Epithelial cell of esophagus (primary cell): ENCODE data around the gene PMFBP1.
A peak's percentile ranks its signal among the peaks of the same experiment; 100 is the strongest.

Source experiments
- DNase-seq: peaks from one replicate; pipeline ENCODE4 v3.0.0; 2010; ENCODE audit warnings: low read depth
- H3K4me3 ChIP-seq: 2 replicates; pipeline ENCODE4 v1.5.1; 2011; ENCODE audit warnings: mild to moderate bottlenecking, low read length, control low read depth
- CTCF ChIP-seq: IDR thresholded peaks from 2 replicates; pipeline ENCODE4 v1.5.1; 2011; ENCODE audit warnings: low read depth, mild to moderate bottlenecking, low read length, control low read depth, inconsistent platforms; ENCODE audit not compliant: insufficient read depth; ENCODE audit errors: missing control alignments

Gene PMFBP1

GRCh38 chr16:72099377-72099818 lies 72.6 kb downstream of the PMFBP1 start:
- DNase-seq: peak; percentile 73
- no peak overlapping the region for H3K4me3 ChIP-seq
- TF ChIP-seq CTCF: peak; percentile 61

- no peak overlapping the region for H3K4me3 ChIP-seq
- no peak for TF ChIP-seq CTCF
- DNase-seq: no peak
Measured at GRCh38 chr16:72098936-72099335, 73.0 kb downstream of the PMFBP1 start.

GRCh38 chr16:72094266-72094610 lies 77.7 kb downstream of the PMFBP1 start:
- peak overlapping the region; percentile 93 for H3K4me3 ChIP-seq
- TF ChIP-seq CTCF: no peak
- peak; percentile 27 for DNase-seq

- DNase-seq: peak; percentile 99
- H3K4me3 ChIP-seq: peak within 1 kb of the TSS; percentile 93
- TF ChIP-seq CTCF: no peak
Measured at GRCh38 chr16:72093448-72094265, 78.3 kb downstream of the PMFBP1 start, which contains the start of the genes DHX38 and TXNL4B. TSS of gene DHX38 (plus strand) at chr16:72093847. CDS start at chr16:72096158, 2,311 bp downstream. TSS of gene TXNL4B (minus strand) at chr16:72093620. CDS start at chr16:72090749, 2,871 bp downstream.

GRCh38 chr16:72092832-72093447 lies 79.0 kb downstream of the PMFBP1 start:
- TF ChIP-seq CTCF: no peak
- peak overlapping the region; percentile 93 for H3K4me3 ChIP-seq
- DNase-seq: peak; percentile 67

GRCh38 chr16:72091217-72091616 lies 80.7 kb downstream of the PMFBP1 start:
- TF ChIP-seq CTCF: no peak
- H3K4me3 ChIP-seq: no peak overlapping the region
- DNase-seq: no peak
